H1 (cell line): ENCODE data around the gene SLC39A7.

Experiments
- CBX5 ChIP-seq: fragments of 300-800, 300-1000 bp; sonication (generic); IDR thresholded peaks from 2 replicates; pipeline ENCODE4 v1.7.1; 2016; ENCODE audit warnings: antibody characterized with exemption, low read length, low read depth
- CTBP2 ChIP-seq: IDR thresholded peaks from 2 replicates; pipeline ENCODE4 v1.7.0; 2011; ENCODE audit warnings: borderline replicate concordance, mild to moderate bottlenecking, moderate library complexity, mixed read lengths, low read length; ENCODE audit not compliant: insufficient read depth, insufficient read length
- CTCF ChIP-seq, 3 experiments: IDR thresholded peaks; 1 replicate in 2 of 3; 2 replicates in 1 of 3; pipeline versions ENCODE4 v1.5.1 to v1.6.1; 2011; ENCODE audit warnings: low read length in 3 of 3, mild to moderate bottlenecking in 3 of 3, inconsistent platforms in 2 of 3, low read depth in 1 of 3, moderate library complexity in 1 of 3; ENCODE audit not compliant: insufficient read depth in 1 of 3; ENCODE audit errors: control extremely low read depth in 1 of 3
- EGR1 ChIP-seq: IDR thresholded peaks from 2 replicates; pipeline ENCODE4 v1.6.1; 2011; ENCODE audit warnings: low read depth, low read length, borderline replicate concordance
- EZH2 ChIP-seq: fragments of 200-600 bp; sonication (generic); IDR thresholded peaks from 2 replicates; pipeline ENCODE4 v1.7.1; 2012; ENCODE audit warnings: low read depth, mild to moderate bottlenecking, moderate library complexity, low read length, inconsistent platforms; ENCODE audit not compliant: severe bottlenecking
- JUN ChIP-seq: IDR thresholded peaks from 2 replicates; pipeline ENCODE4 v1.6.1; 2011; ENCODE audit warnings: low read depth, mild to moderate bottlenecking, improper control_type of control experiment, low read length
- KDM1A ChIP-seq: fragments of 200-600, 300-600 bp; sonication (generic); IDR thresholded peaks from 2 replicates; pipeline ENCODE4 v1.7.1; 2016; ENCODE audit warnings: mild to moderate bottlenecking, low read length, borderline replicate concordance
- NRF1 ChIP-seq: IDR thresholded peaks from 2 replicates; pipeline ENCODE4 v1.6.1; 2011; ENCODE audit warnings: mild to moderate bottlenecking, low read depth, low read length, improper control_type of control experiment
- POLR2A ChIP-seq, 2 experiments: IDR thresholded peaks; 1 replicate in 1 of 2; 2 replicates in 1 of 2; pipeline ENCODE4 v1.6.1; 2011; ENCODE audit warnings: low read depth in 2 of 2, low read length in 2 of 2, mild to moderate bottlenecking in 2 of 2; ENCODE audit errors: control extremely low read depth in 1 of 2
- POLR2AphosphoS5 ChIP-seq: IDR thresholded peaks from 2 replicates; pipeline ENCODE4 v1.6.1; 2011; ENCODE audit warnings: low read depth, low read length
- SUZ12 ChIP-seq: fragments of 200-600 bp; sonication (generic); IDR thresholded peaks from 2 replicates; pipeline ENCODE4 v1.6.1; 2012; ENCODE audit warnings: mild to moderate bottlenecking, inconsistent platforms, low read length, moderate library complexity, mixed read lengths
- ZNF274 ChIP-seq: IDR thresholded peaks from 2 replicates; pipeline ENCODE4 v1.7.0; 2012; ENCODE audit warnings: low read length, borderline replicate concordance; ENCODE audit errors: extremely low read depth

- TF ChIP-seq POLR2AphosphoS5, result no peak
- TF ChIP-seq EGR1, result no peak
- no peak for TF ChIP-seq POLR2A (IDR thresholded peaks at IDR 0.05; ENCODE audit: control extremely low read depth in 1 of 2, low read depth in 2 of 2, low read length in 2 of 2)
- TF ChIP-seq ZNF274, result no peak
- no peak for TF ChIP-seq CTCF (IDR thresholded peaks at IDR 0.05; ENCODE audit: control extremely low read depth in 1 of 3, insufficient read depth in 1 of 3, low read depth in 1 of 3, low read length in 3 of 3)
- no peak for TF ChIP-seq JUN
- TF ChIP-seq CTBP2, result no peak
- no peak for TF ChIP-seq SUZ12
- TF ChIP-seq NRF1, result no peak
- TF ChIP-seq EZH2, result no peak
- TF ChIP-seq CBX5, result no peak
- TF ChIP-seq KDM1A, result no peak
Measured at GRCh38 chr6:33166363-33166762, 34.3 kb upstream of the SLC39A7 start.
